IPS-18a (cell line): ENCODE data around the gene MEGF6.
"Not testable (repeated sequence)": the region's sequence is repeated elsewhere in the genome, so short reads cannot be mapped to it uniquely, and the experiment has no call there.

Experiments used
- H3K27ac ChIP-seq: one replicate; pipeline ENCODE4 v1.5.1; 2013; ENCODE audit warnings: low read length
- H3K27me3 ChIP-seq: one replicate; pipeline ENCODE4 v1.6.1; 2013; ENCODE audit warnings: mild to moderate bottlenecking, low read length; ENCODE audit not compliant: control insufficient read depth, insufficient read depth
- H3K36me3 ChIP-seq: one replicate; pipeline ENCODE4 v1.6.1; 2013; ENCODE audit warnings: low read depth, low read length; ENCODE audit not compliant: control insufficient read depth
- H3K4me1 ChIP-seq: one replicate; pipeline ENCODE4 v1.6.1; 2013; ENCODE audit warnings: low read depth, low read length; ENCODE audit not compliant: control insufficient read depth
- H3K4me3 ChIP-seq: one replicate; pipeline ENCODE4 v1.5.1; 2013; ENCODE audit warnings: low read length
- H3K9ac ChIP-seq: one replicate; pipeline ENCODE4 v1.6.1; 2013; ENCODE audit warnings: mild to moderate bottlenecking, low read length, moderate library complexity
- H3K9me3 ChIP-seq: one replicate; pipeline ENCODE4 v1.6.1; 2013; ENCODE audit warnings: low read depth, low read length; ENCODE audit not compliant: control insufficient read depth

Gene MEGF6

DNA sequence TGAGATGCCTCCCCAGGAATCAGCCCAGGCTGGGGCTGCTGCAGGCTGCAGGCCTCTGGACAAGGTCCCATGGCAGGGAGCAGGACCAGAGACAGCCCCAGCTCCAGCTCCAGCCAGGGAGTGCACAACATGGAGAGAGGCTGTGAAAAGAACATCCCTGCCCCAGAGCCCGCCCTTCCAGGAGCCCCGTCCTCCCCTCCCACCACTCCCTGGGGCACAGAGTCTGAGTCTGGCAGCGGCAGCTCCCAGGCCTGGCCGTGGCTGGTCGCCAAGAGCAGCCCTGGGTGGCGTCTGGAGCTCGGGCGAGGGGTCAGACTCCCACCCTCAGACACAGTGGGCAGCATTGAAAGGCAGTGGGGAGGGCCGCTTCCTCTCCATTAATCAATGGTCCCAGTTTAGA, 37.8 kb downstream of the MEGF6 start:
- Histone ChIP-seq H3K4me1 (no peaks in the 10 kb centered on the region), H3K9ac (no peak overlapping the region), H3K36me3 (peaks cover 2% of the 10 kb centered on the region), H3K4me3 (no peak overlapping the region), H3K27ac (no peak overlapping the region), H3K27me3 (no peaks in the 10 kb centered on the region), H3K9me3 (no peaks in the 10 kb centered on the region)

DNA sequence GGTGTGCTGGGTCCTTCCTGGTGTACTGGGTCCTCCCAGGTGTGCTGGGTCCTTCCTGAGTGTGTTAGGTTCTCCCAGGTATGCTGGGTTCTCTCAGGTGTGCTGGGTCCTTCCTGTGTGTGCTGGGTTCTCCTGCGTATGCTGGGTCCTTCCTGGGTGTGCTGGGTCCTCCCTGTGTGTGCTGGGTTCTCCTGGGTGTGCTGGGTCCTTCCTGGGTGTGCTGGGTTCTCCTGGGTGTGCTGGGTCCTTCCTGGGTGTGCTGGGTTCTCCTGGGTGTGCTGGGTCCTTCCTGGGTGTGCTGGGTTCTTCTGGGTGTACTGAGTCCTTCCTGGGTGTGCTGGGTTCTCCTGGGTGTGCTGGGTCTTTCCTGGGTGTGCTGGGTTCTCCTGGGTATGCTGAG, 38.7 kb downstream of the MEGF6 start:
- H3K27me3 ChIP-seq, H3K27ac ChIP-seq, H3K4me3 ChIP-seq, H3K9ac ChIP-seq, H3K9me3 ChIP-seq, H3K4me1 ChIP-seq, H3K36me3 ChIP-seq: not testable (repeated sequence)

DNA sequence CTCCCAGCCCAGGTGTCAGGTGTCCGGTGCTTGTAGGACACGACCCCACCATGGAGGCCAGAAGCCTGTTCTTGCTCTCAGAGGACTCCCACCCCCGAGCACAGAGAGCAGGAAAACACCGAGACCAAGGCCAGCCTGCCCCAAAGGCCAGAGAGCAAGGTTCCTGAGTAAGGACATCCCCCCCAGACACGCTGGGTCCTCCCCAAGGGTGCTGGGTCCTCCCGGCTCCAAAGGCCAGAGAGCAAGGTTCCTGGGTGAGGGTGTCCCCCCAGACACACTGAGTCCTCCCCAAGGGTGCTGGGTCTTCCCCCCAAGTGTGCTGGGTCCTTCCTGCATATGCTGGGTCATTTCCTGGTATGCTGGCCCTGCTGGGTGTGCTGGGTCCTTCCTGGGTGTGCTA, 40.0 kb downstream of the MEGF6 start:
- Histone ChIP-seq H3K4me1 (no peaks in the 10 kb centered on the region), H3K36me3 (peaks cover 2% of the 10 kb centered on the region), H3K27ac (no peak overlapping the region), H3K9me3 (no peaks in the 10 kb centered on the region), H3K27me3 (no peaks in the 10 kb centered on the region), H3K4me3 (no peak overlapping the region), H3K9ac (no peak overlapping the region)

DNA sequence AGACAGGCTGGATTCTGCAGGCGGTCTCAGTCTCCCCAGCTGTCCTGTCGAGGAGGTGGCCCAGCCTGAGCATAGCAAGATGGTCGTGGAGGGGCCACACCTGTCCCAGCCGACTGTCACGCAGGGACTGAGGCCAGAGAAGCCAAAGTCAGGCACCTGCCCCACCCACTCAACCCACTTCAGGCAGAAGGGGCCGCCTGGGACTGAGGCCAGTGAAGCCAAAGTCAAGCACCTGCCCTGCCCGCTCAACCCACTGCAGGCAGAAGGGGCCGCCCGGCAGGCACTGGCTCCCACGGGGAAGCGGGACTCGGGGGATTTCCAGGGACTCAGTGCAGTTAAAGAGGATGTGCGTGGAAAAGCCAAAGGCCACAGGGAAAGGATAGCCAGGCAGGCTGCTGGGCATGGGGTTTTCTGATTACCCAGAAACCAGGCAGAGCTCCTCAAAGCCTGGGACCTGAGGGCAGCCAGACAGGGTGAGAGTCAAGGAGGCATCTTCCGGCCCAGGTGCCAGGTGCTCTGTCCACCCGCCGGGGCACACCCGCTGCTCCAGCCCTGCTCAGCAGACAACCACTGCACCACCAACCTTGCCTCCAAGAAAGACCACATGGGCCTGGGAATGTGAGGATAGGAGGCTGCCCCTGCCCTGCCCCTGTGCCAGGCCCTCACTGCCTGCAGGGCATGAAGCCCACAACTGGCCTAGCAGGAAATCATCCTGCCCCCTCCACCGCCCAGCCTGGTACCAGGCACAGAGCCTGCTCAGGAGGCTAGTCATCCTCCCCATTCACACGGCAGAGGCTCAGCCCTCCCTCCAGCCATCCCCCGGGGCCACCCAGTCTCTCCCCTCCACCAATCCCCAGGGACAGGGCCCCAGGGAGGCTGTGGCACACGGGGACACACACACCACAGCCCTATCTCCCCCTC, 41.0 kb downstream of the MEGF6 start:
- H3K9ac ChIP-seq, result no peak overlapping the region
- no peak overlapping the region for H3K27ac ChIP-seq
- H3K36me3 ChIP-seq, result peaks cover 2% of the 10 kb centered on the region
- H3K9me3 ChIP-seq, result no peaks in the 10 kb centered on the region
- H3K4me3 ChIP-seq, result no peak overlapping the region
- no peaks in the 10 kb centered on the region for H3K27me3 ChIP-seq
- H3K4me1 ChIP-seq, result no peaks in the 10 kb centered on the region

DNA sequence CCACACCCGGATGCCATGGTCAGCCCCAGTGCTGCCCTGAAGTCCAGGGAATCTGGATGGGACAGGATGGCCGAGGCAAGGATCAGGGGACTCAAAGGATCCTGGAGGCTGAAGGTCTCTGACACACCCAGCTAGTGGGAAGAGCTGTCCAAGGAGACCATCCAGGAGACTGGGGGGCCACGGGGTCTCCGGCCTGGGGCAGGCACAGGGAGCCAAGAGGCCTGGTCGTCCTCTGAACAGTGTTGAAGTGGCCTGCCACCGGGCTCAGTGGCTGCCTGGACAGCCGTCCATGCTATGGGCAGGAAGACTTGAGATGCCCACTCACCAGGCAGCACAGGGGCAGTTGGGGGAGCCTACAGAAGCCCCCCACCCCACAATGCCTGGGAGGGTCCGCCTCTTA, 41.9 kb downstream of the MEGF6 start:
- H3K36me3 ChIP-seq, result peaks cover 2% of the 10 kb centered on the region
- no peak overlapping the region for H3K27ac ChIP-seq
- H3K4me3 ChIP-seq, result no peak overlapping the region
- no peaks in the 10 kb centered on the region for H3K27me3 ChIP-seq
- no peak overlapping the region for H3K9ac ChIP-seq
- no peaks in the 10 kb centered on the region for H3K4me1 ChIP-seq
- H3K9me3 ChIP-seq, result no peaks in the 10 kb centered on the region

DNA sequence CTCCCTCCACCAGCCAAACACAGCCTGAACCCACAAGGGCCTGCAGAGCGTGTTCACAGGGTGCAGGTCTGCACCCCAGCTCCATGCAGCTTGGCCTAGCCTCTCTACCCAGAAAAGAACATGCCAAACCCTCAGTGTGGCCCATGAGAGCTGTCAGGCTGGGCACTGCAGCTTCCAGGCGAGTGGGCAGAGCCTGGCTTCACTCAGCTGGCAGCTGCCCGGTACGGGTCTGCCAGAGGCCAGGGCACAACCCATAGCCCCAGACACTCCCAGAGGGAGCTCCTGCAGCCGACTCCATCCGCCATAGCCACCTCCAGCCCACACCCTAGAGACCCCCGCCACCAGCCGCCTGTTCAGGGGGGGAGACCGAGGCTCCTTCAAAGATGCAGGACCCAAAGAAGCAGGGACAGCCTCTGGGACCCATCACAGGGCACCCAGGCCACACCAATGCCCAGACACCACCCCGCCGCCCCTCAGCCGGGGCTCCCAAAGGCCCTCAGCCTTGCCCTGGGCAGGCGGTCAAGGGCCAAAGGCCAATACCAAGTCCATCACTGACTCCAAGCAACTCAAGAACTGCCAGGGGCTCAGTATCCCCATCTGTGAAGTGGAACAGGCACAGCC, 42.4 kb downstream of the MEGF6 start:
- Histone ChIP-seq H3K9ac (no peak overlapping the region), H3K4me1 (no peaks in the 10 kb centered on the region), H3K27me3 (no peaks in the 10 kb centered on the region)

DNA sequence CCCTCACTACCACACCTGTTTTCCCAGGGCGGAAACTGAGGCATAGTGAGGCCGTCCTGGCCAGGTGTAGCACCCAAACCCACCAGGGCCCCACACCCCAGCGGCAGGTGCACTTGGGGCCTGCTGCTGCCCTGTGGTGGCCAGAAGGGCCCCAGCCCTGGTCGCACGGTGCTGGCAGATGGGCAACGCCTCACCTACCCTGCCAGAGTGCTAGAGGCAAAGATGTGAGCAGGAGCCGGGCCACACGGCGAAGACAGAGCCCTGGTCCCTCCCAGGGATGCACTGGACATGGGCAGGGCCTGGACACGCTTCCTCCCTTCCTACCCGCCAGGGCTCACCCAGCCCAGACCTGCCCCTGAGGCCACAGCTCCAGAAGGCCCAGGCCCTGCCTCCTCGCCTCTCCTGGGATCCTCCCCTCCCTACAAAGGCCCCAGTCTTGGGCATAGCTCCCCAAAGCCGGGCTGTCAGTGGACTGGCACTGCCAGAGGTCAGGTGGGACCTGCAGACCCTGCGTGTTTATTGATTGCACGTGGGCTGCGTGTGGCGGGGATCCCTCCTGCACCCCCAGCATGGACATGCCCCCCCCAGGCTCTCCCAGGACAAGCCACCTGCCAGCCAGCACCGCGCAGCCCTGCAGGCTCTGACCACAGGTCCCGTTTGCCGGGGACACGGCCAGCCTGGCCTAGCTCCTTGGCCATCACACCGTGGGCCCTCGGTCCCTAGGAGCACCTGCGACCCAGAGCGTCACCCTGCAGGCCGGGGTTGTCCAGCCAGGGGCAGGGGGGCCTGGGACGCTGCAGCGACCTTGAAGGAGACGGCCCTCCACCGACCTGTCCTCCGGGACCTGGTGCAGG, 44.1 kb downstream of the MEGF6 start:
- Histone ChIP-seq H3K36me3 (no peaks in the 10 kb centered on the region), H3K4me3 (no peak overlapping the region), H3K4me1 (no peaks in the 10 kb centered on the region), H3K9ac (no peak overlapping the region), H3K27me3 (no peaks in the 10 kb centered on the region), H3K9me3 (no peaks in the 10 kb centered on the region), H3K27ac (no peak overlapping the region)

More for the DNA sequence above, 42.4 kb downstream of the MEGF6 start:
- Histone ChIP-seq H3K4me3 (no peak overlapping the region), H3K9me3 (no peaks in the 10 kb centered on the region), H3K27ac (no peak overlapping the region), H3K36me3 (peaks cover 2% of the 10 kb centered on the region)

DNA sequence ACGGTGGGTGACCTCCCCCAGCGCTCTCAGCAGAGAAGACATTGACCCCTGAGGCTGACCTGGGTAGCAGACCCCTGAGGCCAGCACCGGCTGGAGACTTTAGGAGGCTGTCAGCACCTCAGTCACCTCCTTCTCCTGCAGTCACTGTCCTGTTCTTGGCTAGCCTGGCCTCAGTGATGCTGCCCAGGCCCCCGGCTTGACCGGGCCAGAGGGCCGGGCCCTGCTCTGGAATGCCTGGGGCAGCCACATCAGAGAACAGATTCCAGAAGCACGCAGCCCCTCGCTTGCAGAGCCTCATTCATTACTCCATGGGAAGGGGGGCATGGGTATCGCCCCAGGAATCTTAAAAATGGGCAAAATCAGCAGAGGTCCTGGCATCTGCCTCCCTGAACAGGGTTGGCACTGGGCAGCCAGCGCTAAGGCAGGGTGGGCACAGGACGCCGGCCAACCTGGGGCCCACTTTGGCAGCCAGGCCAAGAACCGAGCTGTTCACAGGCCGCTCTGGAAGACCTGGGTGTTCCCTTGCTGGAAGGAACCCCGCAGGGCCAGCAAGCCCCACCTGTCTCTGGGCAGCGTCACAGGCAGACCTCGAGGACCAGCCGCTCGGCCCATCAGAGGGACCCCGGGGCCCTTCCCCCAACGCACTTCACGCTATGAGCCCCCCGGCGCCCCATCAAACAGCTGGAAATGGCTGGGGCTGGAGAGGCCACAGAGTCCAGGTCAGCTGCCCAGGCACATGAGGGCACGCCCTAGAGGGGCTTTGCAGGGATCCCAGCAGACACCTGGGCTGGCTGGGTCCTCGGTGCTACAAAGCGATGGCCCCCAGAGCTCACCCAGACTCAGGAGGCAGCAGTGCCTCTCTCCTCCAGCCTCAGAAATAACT, 45.1 kb downstream of the MEGF6 start:
- H3K27me3 ChIP-seq, result no peaks in the 10 kb centered on the region
- H3K9ac ChIP-seq, result no peak overlapping the region
- H3K4me3 ChIP-seq, result no peak overlapping the region
- H3K4me1 ChIP-seq, result no peaks in the 10 kb centered on the region
- H3K9me3 ChIP-seq, result no peaks in the 10 kb centered on the region
- no peak overlapping the region for H3K27ac ChIP-seq
- no peaks in the 10 kb centered on the region for H3K36me3 ChIP-seq

DNA sequence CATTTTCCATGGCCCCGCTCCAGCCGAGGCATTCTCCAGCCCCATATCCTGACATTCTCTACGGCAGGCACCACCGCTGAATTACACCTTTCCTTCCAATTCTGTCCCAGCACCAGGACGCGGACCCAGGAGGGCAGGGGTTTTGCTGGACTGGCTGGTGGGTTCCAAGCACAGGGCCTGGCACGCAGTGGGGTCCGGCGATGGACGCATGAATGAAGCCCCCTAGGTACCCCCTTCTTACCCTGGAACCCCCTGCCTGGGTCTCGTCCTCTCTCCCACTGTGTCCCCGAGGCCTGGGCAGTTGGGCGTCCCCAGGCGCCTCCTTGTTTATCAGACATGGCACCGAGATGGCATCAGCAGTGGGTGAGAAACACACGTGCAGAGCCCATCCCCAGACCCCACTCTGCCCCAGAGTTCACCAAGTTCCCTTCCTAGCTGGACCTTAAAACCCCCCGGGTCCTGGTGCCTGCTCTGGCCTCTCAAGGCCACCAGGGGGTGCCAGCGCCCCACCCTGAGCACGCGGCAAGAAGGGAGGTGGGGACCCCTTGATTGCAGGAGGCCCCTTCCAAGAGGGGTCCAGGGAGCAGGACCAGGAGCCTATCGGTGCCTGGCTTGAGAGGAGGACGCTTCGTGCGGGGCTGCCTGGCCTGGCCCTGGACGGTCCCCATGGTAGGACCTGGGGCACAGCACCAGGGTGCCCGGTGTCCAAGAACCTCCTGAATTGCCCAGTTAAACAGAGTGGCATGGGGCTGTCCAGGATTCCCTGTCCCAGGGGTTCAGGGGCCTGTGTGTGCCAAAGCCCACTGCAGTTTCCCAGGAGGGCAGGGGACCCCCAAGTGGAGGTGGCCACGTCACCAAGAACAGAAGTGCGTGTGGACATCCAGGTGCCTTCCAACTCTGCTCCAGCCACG, 46.1 kb downstream of the MEGF6 start:
- Histone ChIP-seq H3K27ac (no peak overlapping the region), H3K36me3 (no peaks in the 10 kb centered on the region), H3K4me3 (no peak overlapping the region), H3K27me3 (no peaks in the 10 kb centered on the region), H3K9me3 (no peaks in the 10 kb centered on the region), H3K9ac (no peak overlapping the region), H3K4me1 (no peaks in the 10 kb centered on the region)

DNA sequence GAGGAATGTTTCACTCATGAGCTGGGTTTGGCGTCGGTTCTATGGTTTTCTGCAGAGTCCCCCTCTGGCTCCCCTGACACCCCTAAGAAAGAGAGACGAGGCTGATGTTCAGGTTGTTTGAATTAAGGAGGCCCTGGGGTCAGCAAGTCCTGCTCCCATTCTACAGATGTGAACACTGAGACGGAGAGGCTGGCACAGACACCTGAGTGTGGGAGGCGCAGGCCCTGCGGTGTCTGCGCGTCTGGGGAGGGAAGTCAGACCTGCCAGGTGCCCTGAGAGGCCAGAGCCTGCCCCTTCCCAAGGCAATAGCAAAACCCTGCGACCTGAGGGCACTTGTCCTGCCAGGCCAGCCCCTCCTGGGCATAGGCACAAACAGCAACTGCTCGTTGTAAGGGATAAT, 47.7 kb downstream of the MEGF6 start:
- Histone ChIP-seq H3K9me3 (no peaks in the 10 kb centered on the region), H3K4me1 (no peaks in the 10 kb centered on the region), H3K27ac (no peak overlapping the region), H3K9ac (no peak overlapping the region), H3K4me3 (no peak overlapping the region), H3K36me3 (no peaks in the 10 kb centered on the region), H3K27me3 (no peaks in the 10 kb centered on the region)
